HUDEP-2 (cell line): ENCODE results near the gene PRKG1.
"Not testable (repeated sequence)": the region's sequence is repeated elsewhere in the genome, so short reads cannot be mapped to it uniquely, and the experiment has no call there.

ENCODE experiments used
- DNase-seq, 76 experiments: peaks; one replicate each; lab custom pipeline; 2025; ENCODE audit not compliant: unreplicated experiment in 76 of 76; lab: John Stamatoyannopoulos, UW

The PRKG1 gene

DNA sequence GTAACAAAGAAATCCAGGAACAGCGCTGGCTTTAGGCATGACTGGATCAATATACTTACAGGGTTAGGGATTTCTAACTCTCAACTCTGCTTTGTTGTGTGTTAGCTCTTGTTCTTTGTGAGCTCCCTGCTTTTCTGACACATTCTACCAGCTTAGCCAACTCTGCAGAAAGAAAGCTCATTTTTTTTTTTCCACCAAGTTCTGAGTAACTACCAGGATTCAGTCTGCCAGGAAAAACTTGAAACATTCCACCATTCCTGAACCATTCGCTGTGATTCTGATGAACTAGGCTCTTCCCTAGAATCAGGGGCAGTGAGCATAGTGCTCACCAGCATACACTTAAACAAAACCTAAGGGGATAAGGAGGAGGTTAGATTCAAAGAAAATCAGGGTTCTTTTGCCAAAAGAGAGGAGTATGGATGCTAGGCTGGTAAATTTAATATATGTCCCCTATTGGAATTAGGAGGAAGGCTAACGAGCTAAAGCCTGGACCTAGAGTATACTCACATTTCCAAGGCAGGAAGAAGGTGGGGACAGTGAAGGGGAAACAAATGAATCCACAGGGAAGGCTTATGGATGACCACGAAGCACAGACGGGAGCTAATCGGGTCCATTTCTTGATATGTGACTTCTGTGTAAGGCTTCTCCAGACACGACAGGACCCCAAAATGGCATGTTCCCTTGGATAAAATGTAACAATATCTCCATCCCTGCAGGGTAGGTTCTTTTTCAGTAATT, 183.4 kb downstream of the PRKG1 start:
- no peak for DNase-seq

- no peak for DNase-seq
Observed at GRCh38 chr10:51260376-51260775, 186.1 kb downstream of the PRKG1 start.

GRCh38 chr10:51266496-51266895, 192.2 kb downstream of the PRKG1 start:
- DNase-seq, result no peak

- DNase-seq, result not testable (repeated sequence)
Observed at GRCh38 chr10:51267980-51268570, 193.8 kb downstream of the PRKG1 start.

DNA sequence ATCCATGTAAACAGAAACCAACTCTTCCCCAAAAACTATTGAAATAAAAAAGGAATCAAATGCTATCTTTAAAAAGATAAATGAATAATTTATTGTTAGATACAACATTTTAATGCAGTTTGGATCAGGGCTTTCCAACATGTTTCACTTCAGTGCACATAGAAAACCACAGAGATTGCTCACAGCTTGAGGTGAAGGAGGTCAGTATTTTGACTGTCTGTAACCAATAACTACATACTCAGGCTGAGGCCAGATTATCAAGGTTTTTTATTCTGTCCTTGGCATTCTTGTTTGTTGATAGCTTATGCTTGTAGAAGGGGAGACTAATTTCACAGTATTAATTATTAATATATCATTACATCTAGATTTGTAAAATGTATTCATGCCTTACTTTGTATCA, 195.5 kb downstream of the PRKG1 start:
- DNase-seq, result no peak

DNA sequence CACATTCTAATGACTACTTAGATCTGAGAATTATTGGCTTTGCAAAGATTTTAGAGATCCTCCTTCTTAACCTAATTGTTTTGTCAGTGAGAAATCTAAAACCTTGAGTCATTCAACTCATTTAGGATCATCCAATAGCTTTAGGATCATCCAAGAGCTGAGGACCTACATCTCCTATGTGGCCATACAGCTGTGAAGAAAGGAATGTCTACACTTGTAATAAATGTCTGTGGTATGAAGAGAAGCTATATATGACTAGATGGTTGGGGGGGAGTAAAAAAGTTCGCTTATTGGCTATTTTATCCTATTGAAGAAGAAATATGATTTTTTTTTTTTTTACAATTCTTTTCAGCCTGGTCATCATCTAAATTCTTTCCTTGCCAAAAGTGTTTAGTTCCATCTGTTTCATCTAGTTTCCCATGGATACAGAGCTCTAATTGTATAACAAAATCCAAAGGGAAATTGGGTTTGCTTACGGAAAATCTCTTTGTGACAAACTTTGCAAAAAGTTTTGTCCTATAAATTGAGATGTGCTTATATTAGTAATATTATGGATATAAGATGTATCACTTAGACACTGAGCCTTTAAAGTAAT, 196.7 kb downstream of the PRKG1 start:
- DNase-seq, result no peak

GRCh38 chr10:51272099-51272498, 197.8 kb downstream of the PRKG1 start:
- not testable (repeated sequence) for DNase-seq

- DNase-seq, result no peak
Observed at GRCh38 chr10:51272555-51272954, 198.3 kb downstream of the PRKG1 start.

- no peak for DNase-seq
Observed at GRCh38 chr10:51273574-51273973, 199.3 kb downstream of the PRKG1 start.

GRCh38 chr10:51276097-51276496, 201.8 kb downstream of the PRKG1 start:
- not testable (repeated sequence) for DNase-seq

DNA sequence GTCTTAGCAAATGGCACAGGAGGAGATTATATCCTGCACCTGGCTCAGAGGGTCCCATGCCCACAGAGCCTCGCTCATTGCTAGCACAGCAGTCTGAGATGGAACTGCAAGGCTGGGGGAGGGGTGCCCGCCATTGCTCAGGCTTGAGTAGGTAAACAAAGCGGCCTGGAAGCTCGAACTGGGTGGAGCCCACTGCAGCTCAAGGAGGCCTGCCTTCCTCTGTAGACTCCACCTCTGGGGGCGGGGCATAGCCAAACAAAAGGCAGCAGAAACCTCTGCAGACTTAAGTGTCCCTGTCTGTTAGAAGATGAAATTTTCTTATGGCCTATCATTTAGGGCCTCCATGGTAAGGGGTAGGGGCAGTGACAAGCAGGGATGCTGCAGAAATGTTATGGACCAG, 207.1 kb downstream of the PRKG1 start:
- not testable (repeated sequence) for DNase-seq

- DNase-seq, result no peak
Observed at GRCh38 chr10:51285601-51286000, 211.3 kb downstream of the PRKG1 start.

- DNase-seq, result no peak
Observed at GRCh38 chr10:51288511-51288910, 214.2 kb downstream of the PRKG1 start.

DNA sequence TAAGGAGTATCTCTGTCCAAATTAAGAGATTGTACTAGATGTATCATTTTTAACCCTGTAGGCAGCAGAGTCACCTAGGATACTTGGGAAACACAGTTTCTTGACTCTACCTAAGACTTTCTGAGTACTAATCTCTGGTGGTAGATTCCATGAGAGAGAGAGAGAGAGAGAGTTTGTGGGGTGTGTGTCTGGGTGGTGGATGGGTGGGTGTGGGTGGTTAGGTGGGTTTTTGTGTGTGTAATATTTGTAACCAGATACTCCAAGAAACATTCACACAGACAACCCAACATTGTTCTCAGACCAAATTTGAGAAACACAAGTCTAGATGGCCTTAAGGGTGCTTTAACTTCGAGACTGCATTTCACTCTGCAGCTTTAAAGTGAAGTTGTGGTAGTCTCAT, 215.2 kb downstream of the PRKG1 start:
- DNase-seq, result no peak

- no peak for DNase-seq
Observed at GRCh38 chr10:51291961-51292360, 217.7 kb downstream of the PRKG1 start.

DNA sequence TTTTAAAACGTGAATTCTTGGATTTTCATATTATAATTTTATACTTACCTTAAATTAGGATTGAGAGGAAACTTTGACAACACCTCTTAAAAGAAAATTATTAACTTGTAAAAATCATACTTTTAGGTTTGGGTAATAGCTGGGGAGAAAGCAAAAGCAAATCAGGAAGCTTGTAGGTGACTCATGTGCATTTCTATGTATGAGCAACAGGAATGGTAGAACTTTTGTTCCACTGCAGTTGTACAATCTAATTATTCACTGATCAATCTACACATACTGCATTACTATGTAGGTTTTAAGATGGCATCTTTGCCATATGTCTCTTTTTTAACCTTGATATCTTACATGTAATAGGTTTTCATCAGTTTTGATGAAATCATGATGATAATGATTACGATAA, 223.2 kb downstream of the PRKG1 start:
- no peak for DNase-seq

DNA sequence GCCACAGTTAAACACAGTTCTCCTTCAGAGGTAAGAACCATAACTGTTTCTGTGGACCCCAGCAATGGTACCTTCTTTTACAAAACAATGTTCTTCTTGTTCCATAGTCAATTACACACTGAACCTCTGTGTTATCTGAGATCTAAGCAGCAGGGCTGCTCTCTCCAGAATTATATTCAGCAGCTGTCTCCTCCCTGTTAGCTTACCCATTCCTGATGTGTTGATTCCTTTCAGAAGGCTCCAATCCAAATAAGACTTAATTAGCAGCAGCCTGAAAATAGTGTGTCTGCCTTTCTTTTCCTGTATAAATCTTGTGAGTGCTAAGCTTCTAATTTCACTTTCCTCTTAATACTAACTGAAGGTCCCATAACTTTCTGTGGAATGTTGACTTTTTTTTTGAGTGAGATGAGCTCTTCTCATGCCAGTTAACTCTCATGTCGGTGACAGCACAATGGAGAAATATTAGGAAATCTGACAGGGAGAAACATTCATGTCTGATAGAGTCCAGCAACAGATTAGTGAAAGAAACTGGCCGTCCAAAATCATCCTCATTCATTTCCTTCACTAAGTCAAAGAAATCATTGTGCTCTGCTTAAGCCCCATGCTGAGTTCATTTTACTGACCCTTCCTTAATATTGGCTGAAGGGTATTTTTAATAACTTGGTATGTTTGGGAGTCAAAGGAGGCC, 226.5 kb downstream of the PRKG1 start:
- DNase-seq, result no peak

DNA sequence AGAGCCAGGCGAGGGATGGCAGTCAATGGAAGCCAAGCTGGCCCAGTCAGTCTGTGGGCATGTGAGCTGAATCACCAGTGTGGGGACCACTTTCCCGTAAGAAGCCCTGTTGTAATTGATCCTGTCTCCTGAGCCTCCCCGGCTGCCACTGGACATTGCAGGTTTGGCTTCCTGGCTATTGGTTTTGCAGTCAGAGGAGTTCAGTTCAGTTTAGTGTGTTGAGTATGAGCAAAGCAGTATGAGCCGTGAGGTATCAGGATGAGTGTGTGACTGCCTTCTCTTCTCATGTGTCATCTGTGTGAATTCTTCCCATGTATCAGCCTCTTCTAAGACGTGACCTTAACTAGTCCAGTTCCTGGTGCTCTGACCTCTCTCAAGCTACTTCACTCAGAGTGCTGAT, 227.4 kb downstream of the PRKG1 start:
- peak in 1 of 76 experiments; percentile 0 for DNase-seq

- DNase-seq, result no peak
Observed at GRCh38 chr10:51302316-51302715, 228.0 kb downstream of the PRKG1 start.

GRCh38 chr10:51308116-51308515, 233.8 kb downstream of the PRKG1 start:
- no peak for DNase-seq

DNA sequence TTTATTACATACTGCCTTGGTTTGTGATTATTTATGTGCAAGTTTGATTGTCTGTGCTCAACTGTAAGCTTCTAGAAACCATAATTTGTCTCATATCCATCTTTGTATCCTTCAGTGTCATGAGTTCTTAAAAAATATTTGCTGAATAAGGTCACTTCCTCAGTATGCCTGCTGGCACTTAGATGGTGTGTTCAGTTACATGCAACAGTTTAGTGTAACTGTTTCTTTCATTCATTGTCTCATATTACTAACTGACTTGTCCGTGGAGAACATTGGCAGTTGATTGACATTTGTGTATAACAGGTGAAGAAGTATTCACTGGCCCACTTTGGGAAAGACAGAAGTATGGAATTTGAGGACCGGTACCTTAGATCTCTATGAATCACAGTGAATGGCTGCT, 236.9 kb downstream of the PRKG1 start:
- no peak for DNase-seq

GRCh38 chr10:51312817-51313216, 238.5 kb downstream of the PRKG1 start:
- DNase-seq, result no peak
